GM23248 (cell line): ENCODE data around the gene DIAPH3. TPM values are rescaled to one million over a fixed set of nuclear protein-coding genes. Genes with fewer than 3 reads are reported as not detected.

ENCODE experiments used
- DNase-seq: peaks from one replicate; pipeline ENCODE4 v3.0.0-alpha.2; 2015
- H2AFZ ChIP-seq: fragments of 200-600 bp; sonication (generic); 2 replicates; pipeline ENCODE4 v1.6.1; 2016; ENCODE audit warnings: antibody characterized with exemption
- H3F3A ChIP-seq: fragments of 200-600 bp; sonication (generic); 2 replicates; pipeline ENCODE4 v1.6.1; 2016; ENCODE audit warnings: mild to moderate bottlenecking, antibody characterized with exemption, mixed run types; ENCODE audit not compliant: insufficient read depth
- H3K27ac ChIP-seq: fragments of 200-600 bp; sonication (generic); 2 replicates; pipeline ENCODE4 v1.5.1; 2016; ENCODE audit warnings: mild to moderate bottlenecking
- H3K27me3 ChIP-seq: fragments of 200-600 bp; sonication (generic); replicated peaks from 2 replicates; pipeline ENCODE4 v1.6.1; 2016; ENCODE audit warnings: mild to moderate bottlenecking; ENCODE audit not compliant: insufficient read depth
- H3K36me3 ChIP-seq: fragments of 200-600 bp; sonication (generic); 2 replicates; pipeline ENCODE4 v1.6.1; 2016; ENCODE audit warnings: low read depth, mild to moderate bottlenecking
- H3K4me1 ChIP-seq: fragments of 200-600 bp; sonication (generic); 2 replicates; pipeline ENCODE4 v1.6.1; 2016; ENCODE audit warnings: mild to moderate bottlenecking; ENCODE audit not compliant: insufficient read depth
- H3K4me2 ChIP-seq: fragments of 200-600 bp; sonication (generic); one replicate; pipeline ENCODE4 v1.6.1; 2016; ENCODE audit warnings: mild to moderate bottlenecking; ENCODE audit not compliant: unreplicated experiment
- H3K4me3 ChIP-seq: fragments of 200-600 bp; sonication (generic); 2 replicates; pipeline ENCODE4 v1.5.1; 2016; ENCODE audit warnings: mild to moderate bottlenecking
- H3K79me2 ChIP-seq: fragments of 200-600 bp; sonication (generic); 2 replicates; pipeline ENCODE4 v1.6.1; 2016; ENCODE audit warnings: mild to moderate bottlenecking; ENCODE audit not compliant: insufficient read depth
- H3K9ac ChIP-seq: fragments of 200-600 bp; sonication (generic); 2 replicates; pipeline ENCODE4 v1.6.1; 2016; ENCODE audit warnings: mild to moderate bottlenecking
- H3K9me2 ChIP-seq: fragments of 200-600 bp; sonication (generic); 2 replicates; pipeline ENCODE4 v1.6.1; 2016; ENCODE audit warnings: mixed run types, mild to moderate bottlenecking, moderate library complexity; ENCODE audit not compliant: insufficient read depth
- H3K9me3 ChIP-seq: fragments of 200-600 bp; sonication (generic); one replicate; pipeline ENCODE4 v1.6.1; 2017; ENCODE audit warnings: low read depth
- H4K20me1 ChIP-seq: fragments of 200-600 bp; sonication (generic); 2 replicates; pipeline ENCODE4 v1.6.0; 2016; ENCODE audit not compliant: insufficient read depth
- EZH2 ChIP-seq: fragments of 200-600 bp; sonication (generic); IDR thresholded peaks from 2 replicates; pipeline ENCODE4 v1.6.1; 2018; ENCODE audit warnings: antibody characterized with exemption, mild to moderate bottlenecking; ENCODE audit not compliant: insufficient read depth, poor library complexity, severe bottlenecking
- EZH2phosphoT487 ChIP-seq: fragments of 200-600 bp; sonication (generic); IDR thresholded peaks from 2 replicates; pipeline ENCODE4 v1.6.1; 2018; ENCODE audit warnings: antibody characterized with exemption, moderate library complexity, mild to moderate bottlenecking, low read depth; ENCODE audit not compliant: insufficient read depth
- WGBS, 2 experiments: methylation state at CpG; one replicate each; pipeline ENCODE4 v1.1.6; 2015 to 2017; ENCODE audit warnings: low lambda C conversion rate in 2 of 2, low coverage in 1 of 2; ENCODE audit errors: missing lambda C conversion rate in 2 of 2; 5-methylcytosine and 5-hydroxymethylcytosine counted together
- in situ Hi-C: fragments of 300-500 bp; cut with MboI; formaldehyde crosslinking; loops from 2 replicates; pipeline ENCODE4 v1.15.0; 2020
- polyA plus RNA-seq: library from polyadenylated mRNA; unstranded; fragments of >200 nt; fragmentation: Nextera tagmentation; extraction: Ambion mirVana; gene quantifications from 2 replicates; pipeline ENCODE4 v1.2.1, GENCODE V29; 2016
- total RNA-seq: library from RNA; depleted of rRNA; stranded (reverse); fragments of >200 nt; shearing (Covaris generic); gene quantifications from 2 replicates; pipeline ENCODE4 v1.2.3, GENCODE V29; 2014

The DIAPH3 gene
- total and polyA plus RNA-seq, 2 experiments from 2014 or later, result 12.1 to 18.1 TPM

DNA sequence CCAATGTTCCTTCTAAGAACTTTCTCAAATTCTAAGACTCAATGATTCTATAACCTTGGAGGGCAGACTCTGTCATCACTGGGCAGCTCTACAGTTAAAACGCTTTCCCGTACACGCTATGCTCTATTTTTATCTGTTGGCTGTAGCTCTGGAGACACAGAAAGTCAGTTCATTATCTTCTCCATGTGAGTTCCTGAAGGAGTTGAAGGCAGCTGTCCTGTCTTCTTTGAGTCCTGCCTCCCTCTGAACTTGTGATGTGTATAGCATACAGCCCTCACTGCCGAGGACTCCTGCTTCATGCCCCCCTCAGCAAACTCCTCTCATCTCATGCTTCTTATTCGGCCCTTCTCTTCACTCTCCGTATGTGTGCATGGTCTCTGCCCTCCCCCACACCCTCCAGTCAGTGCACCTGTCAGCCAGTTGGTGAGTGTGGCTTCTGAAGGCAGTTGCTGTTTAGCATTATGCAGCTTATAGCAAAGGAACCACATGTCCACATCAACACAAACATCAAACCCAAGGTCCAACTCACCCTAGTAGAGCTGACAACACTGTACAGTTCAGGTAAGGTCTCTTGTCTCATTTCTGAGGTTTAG lies 504.9 kb downstream of the DIAPH3 start:
- 78% methylated on average over 6 of the region's 6 CpGs for WGBS, 2 experiments
- in situ Hi-C loops, result no loop called here
- TF ChIP-seq EZH2 (no peak), EZH2phosphoT487 (no peak)

DNA sequence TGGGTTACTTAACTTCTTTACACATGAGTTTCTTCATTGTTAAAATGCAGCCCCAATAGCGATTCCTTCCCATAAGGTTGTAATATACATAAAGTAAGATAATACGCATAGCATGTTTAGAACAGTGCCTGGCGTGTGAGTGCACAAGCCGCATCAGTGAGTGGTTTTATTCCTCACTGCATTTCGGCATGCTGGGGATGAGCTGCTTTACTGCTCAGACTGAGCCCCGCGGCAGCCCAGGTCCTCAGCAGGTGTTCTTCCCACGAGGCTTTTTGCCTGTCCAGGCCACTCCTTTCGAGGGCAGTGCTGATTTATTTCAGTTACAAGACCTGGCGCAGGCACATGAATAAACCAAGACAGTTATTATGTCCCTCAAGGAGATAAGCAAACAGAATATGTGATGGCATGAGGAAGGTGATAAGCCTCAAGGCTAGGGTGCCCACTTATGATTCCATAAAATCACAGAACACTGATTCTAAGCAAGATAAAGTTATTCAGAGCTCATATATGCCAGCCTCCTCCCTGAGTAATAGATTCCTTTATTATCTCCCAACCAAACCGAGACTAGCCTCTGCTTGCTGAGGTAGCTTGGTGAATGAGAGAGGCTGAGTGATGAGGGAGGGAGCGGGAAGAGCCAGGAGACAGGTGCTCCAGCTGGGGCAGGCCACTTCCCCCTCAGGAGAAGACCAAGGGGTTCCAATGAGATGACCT lies 505.5 kb downstream of the DIAPH3 start:
- DNase-seq, result no peak
- Histone ChIP-seq H3F3A (no peaks in the 10 kb centered on the region), H3K27me3 (peaks cover 4% of the 10 kb centered on the region; the same call in 1 of the 2 replicates), H3K36me3 (no peaks in the 10 kb centered on the region), H3K79me2 (no peaks in the 10 kb centered on the region), H3K27ac (no peak overlapping the region), H3K4me1 (no peaks in the 10 kb centered on the region), H4K20me1 (0 out of 2 replicates have a peak, but pooled peaks cover 3% of the 10 kb centered on the region), H3K9me3 (no peaks in the 10 kb centered on the region), H3K4me3 (no peak overlapping the region), H3K9me2 (no peaks in the 10 kb centered on the region), H3K4me2 (no peak overlapping the region), H3K9ac (no peak overlapping the region), H2AFZ (no peak overlapping the region)
- TF ChIP-seq EZH2 (no peak), EZH2phosphoT487 (no peak)
- 82 to 84% methylated on average over 12 of the region's 12 CpGs for WGBS, 2 experiments
- in situ Hi-C loops, result no loop called here

More for the DNA sequence above, 504.9 kb downstream of the DIAPH3 start:
- H3K4me1 ChIP-seq, result no peaks in the 10 kb centered on the region
- H3K4me2 ChIP-seq, result no peak overlapping the region
- H3K27ac ChIP-seq, result no peak overlapping the region
- 0 out of 2 replicates have a peak, but pooled peaks cover 3% of the 10 kb centered on the region for H4K20me1 ChIP-seq
- no peaks in the 10 kb centered on the region for H3K27me3 ChIP-seq
- H2AFZ ChIP-seq, result no peak overlapping the region
- H3K9ac ChIP-seq, result no peak overlapping the region
- no peaks in the 10 kb centered on the region for H3K79me2 ChIP-seq
- no peaks in the 10 kb centered on the region for H3K36me3 ChIP-seq
- DNase-seq, result no peak
- no peaks in the 10 kb centered on the region for H3F3A ChIP-seq
- no peaks in the 10 kb centered on the region for H3K9me3 ChIP-seq
- no peak overlapping the region for H3K4me3 ChIP-seq
- no peaks in the 10 kb centered on the region for H3K9me2 ChIP-seq

DNA sequence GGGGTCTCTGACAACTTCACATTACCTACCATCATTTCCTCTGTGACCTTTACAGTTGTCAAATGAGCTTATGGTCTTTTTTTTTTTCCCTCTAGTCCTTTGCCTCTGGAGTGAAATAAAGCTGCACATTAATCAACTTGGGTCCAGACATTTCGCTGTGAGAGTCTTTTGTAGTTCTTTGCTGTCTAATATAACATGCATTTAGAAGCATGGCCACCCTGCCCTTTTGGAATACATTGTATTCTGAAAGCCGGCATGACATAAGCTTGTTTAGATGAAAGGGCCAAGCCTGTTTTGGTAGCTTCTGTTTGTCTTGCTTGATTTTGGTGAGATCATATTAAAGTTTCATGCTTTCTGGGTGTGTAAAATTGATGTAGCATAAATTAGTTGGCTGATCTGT lies 509.8 kb downstream of the DIAPH3 start:
- no peak overlapping the region for H3K9ac ChIP-seq
- no peak overlapping the region for H3K4me2 ChIP-seq
- H4K20me1 ChIP-seq, result 0 out of 2 replicates have a peak, but pooled peaks cover 3% of the 10 kb centered on the region
- no peak for DNase-seq
- TF ChIP-seq EZH2 (no peak), EZH2phosphoT487 (no peak)
- H3K27ac ChIP-seq, result no peak overlapping the region
- H3K79me2 ChIP-seq, result no peaks in the 10 kb centered on the region
- no peaks in the 10 kb centered on the region for H3K4me1 ChIP-seq
- WGBS, 2 experiments, result 44 to 50% methylated on average over 2 of the region's 2 CpGs
- H3F3A ChIP-seq, result no peaks in the 10 kb centered on the region
- no peaks in the 10 kb centered on the region for H3K9me3 ChIP-seq
- no peak overlapping the region for H3K4me3 ChIP-seq
- in situ Hi-C loops, result no loop called here
- H3K9me2 ChIP-seq, result no peaks in the 10 kb centered on the region
- no peak overlapping the region for H2AFZ ChIP-seq
- no peaks in the 10 kb centered on the region for H3K36me3 ChIP-seq
- peaks cover 18% of the 10 kb centered on the region for H3K27me3 ChIP-seq

DNA sequence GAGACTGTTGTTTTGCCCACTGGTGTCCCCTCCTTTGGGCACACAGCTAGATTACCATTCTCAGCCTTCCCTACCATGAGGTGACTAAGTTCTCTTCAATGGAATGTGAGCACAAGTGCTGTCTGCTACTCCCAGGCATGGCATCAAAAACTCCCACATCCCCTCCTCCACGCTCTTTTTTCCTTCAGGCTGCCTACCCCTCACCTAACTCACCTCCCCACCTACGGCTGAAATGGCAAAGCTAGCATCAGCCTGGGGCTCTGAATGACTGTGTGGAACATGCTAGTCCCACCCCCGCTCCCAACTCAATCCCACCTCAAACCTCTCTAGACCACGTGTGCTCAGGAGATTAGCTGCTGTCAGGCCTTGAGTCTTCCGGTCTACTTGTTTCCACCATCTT lies 512.2 kb downstream of the DIAPH3 start:
- in situ Hi-C loops, result no loop called here

More for the DNA sequence above, 512.2 kb downstream of the DIAPH3 start:
- Histone ChIP-seq H3K79me2 (no peaks in the 10 kb centered on the region), H3K36me3 (no peaks in the 10 kb centered on the region), H3K4me2 (no peak overlapping the region), H3K9me3 (no peaks in the 10 kb centered on the region), H3K9me2 (no peaks in the 10 kb centered on the region), H3K9ac (no peak overlapping the region), H3K4me1 (no peaks in the 10 kb centered on the region), H4K20me1 (no peaks in the 10 kb centered on the region), H3F3A (no peaks in the 10 kb centered on the region), H3K4me3 (no peak overlapping the region), H3K27ac (no peak overlapping the region), H3K27me3 (peaks cover 18% of the 10 kb centered on the region), H2AFZ (no peak overlapping the region)
- no peak for TF ChIP-seq EZH2phosphoT487
- no peak for TF ChIP-seq EZH2
- WGBS, 2 experiments, result 56 to 59% methylated on average over 5 of the region's 5 CpGs
- DNase-seq, result no peak
